GM18502 (cell line): ENCODE data around the gene DTNB.
A peak's percentile ranks its signal among the peaks of the same experiment; 100 is the strongest.

Experiments
- ATAC-seq: cut with Tn5 transposase; IDR thresholded peaks from one replicate; pipeline ENCODE4 v1.9.1; 2021; ENCODE audit warnings: mild to moderate bottlenecking; ENCODE audit not compliant: unreplicated experiment, poor library complexity

Gene DTNB

DNA sequence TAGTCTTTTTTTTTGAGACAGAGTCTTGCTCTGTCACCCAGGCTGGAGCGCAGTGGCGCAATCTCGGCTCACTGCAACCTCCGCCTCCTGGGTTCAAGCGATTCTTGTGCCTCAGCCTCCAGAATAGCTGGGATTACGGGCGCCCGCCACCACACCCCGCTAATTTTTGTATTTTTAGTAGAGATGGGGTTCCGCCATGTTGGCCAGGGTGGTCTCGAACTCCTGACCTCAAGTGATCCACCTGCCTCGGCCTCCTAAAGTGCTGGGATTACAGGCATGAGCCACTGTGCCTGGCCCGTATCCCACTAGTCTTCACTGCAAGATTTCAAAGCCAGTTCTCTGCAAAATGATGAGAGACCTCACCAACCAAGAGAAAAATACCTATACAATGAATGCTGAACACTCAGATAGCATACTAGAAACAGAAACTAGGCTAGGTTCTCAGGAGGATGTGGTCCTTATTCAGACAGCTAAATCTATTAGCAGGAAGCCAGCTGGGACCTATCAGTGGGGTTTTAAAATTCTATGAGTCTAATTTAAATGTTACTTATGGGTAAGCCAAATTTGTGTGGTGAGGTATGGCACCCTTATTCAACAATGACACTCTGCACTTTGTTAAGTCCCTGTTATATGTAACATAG, 270.1 kb downstream of the DTNB start:
- peak; percentile 69 for ATAC-seq

DNA sequence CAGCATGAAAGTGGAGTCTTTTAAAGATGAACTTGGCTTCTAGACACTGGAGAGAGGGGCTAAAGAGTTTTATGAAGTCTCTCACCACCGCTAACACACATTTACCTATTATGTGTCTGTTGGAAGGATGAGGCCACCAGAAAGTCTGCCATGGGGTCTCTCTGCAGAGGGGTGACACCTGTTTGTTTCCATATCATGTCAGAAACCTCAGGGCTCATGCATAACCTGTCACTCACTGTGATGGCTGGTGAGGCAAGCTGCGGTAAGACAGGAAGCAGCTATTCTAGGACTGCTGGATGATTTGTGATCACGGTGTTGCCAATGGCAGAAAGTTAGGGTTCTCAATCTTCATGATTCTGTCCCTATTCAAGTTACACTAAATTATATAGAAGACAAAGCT, 270.9 kb downstream of the DTNB start:
- peak; percentile 49 for ATAC-seq

DNA sequence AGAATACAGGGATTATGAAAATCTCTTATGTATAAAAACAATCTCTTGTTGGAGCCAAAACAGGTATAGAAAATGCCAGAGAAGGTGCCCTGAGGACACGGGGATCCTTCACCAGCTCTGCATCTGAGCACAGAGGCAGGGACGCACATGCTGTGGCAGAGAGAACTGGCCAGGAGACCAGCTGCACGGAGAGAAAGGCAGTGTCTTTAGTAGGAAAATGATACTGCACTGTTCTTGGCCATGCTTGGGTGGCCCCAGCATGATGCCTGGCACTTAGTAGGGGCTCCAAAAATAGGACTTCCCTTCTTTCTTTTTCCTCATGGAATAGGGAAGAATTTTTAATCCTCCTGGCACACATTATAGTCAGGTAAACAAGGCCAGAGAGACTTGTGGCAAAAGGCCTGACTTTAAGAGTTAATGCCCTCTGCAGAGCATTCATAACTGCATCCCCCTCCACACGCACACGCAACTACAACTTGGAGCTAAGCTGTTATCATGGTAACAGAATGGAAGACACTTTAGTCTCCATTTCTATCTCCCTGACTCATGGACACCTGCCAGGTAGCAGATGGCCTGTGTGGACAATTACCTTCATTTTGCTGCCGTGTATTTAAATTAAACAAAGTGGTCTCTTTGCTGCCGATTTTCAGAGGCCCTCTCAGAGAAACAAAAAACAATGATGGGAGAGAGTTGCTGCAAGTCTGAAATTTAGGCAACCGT, 271.9 kb downstream of the DTNB start:
- ATAC-seq, result no peak

GRCh38 chr2:25400576-25401216, 272.7 kb downstream of the DTNB start:
- ATAC-seq, result no peak

GRCh38 chr2:25400169-25400568, 273.2 kb downstream of the DTNB start:
- ATAC-seq, result no peak

GRCh38 chr2:25398534-25398933, 274.8 kb downstream of the DTNB start:
- ATAC-seq, result no peak

DNA sequence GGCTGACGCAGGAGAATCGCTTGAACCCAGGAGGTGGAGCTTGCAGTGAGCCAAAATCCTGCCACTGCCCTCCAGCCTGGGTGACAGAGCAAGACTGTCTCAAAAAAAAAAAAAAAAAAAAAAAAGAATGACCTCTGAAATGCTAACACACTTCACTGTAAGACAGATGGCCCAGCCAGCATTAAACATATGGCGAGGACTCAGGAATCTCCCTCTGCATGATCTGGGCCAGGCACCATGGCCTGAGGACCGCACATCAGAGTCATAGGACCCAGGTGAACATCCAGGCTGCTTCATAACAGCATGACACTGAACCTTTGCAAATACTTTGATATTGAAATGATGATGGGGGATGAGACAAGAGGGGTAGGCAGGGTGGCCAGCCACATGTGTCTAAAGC, 275.6 kb downstream of the DTNB start:
- no peak for ATAC-seq

GRCh38 chr2:25389161-25389560, 284.2 kb downstream of the DTNB start:
- no peak for ATAC-seq

- ATAC-seq, result no peak
Observed at GRCh38 chr2:25388491-25388890, 284.9 kb downstream of the DTNB start.

DNA sequence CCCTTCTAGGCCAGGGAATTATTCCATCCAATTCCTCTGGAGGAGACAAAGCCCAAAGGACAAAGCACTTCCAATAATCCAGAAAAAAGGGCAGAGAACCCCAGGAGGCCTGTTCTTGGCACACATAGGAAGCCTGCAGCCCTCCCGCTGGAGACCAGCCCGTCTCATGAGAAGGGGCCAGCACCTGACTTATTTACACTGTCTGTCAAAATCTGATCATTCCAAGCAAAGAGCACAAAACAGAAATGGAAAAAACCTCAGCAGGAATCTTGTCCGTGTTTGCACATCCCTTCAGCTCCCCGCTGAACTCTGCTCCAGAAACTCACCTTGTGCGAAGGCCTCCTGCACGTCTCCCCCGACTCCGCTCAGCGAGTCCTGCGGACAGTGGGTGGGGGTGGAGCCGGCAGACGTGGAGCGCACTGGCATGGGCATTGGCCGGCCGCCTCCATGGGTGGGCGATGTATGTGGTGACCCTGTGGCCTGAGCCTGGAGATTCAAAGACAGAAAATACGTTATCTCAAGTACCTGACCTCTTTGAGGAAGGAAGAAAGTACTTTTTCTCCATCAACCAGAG, 285.4 kb downstream of the DTNB start:
- no peak for ATAC-seq

DNA sequence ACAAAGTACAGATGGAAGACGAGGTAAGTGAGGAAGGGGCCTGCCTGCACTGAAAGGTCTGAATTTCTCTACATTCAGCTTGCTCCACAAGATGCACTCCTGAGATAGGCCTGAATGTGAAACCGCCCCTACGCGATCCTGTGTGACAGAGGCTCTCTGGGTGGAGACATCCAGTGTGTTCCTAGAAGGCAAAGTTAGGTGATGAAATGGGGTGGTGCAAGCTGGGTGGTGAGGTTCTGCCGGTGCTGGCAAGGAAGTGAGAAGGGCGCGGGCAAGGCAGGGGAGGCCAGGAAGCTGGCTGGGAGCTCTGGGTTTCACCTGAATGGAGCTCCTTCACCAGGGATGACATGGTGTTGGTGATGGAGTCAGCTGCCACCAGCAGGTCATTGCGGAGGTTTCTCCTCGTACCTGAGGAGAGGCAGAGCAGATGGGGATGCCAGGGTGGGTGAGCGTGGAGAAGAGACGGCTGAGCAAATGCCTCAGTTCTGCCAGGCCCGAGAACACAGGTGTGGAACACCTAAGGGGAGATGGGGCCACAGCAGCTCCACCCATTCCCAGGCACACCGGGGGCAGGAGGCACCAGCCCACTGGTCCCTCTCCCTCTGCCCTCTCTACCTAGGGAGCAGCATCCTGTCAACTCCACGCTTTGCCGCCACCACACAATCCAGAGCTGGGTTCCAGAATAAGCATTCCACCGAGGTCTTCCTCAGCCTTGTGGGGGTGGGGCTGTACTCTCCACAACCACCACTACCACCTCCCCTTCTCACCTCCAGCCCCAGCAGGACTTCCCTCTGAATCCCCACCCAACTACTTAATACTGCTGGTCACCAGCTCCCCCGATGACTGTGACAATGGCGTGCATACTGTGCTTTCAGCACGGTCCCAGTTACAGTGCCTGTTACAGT, 286.2 kb downstream of the DTNB start:
- no peak for ATAC-seq

- no peak for ATAC-seq
Observed at GRCh38 chr2:25385910-25386309, 287.5 kb downstream of the DTNB start.

DNA sequence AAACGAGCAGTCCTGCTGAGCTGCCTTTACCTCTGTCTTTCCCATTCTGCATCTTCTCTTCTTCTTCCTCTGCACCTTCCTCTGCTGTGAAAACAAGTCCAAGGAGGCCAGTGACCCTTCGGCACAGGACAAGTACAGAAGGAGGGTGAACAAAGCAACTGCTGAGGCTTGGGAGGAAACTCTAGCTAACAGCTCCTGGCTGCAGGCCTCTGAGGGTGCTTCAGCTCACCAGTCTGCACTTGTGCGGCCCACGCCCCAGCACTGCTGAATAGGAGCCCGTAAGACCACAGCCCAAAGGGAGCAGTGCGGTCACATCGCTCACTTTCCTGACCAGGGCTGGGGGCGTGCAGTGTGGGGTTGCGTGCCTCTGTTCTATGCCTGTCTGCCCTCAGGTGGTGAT, 289.6 kb downstream of the DTNB start:
- no peak for ATAC-seq

- no peak for ATAC-seq
Observed at GRCh38 chr2:25381502-25381901, 291.9 kb downstream of the DTNB start.

DNA sequence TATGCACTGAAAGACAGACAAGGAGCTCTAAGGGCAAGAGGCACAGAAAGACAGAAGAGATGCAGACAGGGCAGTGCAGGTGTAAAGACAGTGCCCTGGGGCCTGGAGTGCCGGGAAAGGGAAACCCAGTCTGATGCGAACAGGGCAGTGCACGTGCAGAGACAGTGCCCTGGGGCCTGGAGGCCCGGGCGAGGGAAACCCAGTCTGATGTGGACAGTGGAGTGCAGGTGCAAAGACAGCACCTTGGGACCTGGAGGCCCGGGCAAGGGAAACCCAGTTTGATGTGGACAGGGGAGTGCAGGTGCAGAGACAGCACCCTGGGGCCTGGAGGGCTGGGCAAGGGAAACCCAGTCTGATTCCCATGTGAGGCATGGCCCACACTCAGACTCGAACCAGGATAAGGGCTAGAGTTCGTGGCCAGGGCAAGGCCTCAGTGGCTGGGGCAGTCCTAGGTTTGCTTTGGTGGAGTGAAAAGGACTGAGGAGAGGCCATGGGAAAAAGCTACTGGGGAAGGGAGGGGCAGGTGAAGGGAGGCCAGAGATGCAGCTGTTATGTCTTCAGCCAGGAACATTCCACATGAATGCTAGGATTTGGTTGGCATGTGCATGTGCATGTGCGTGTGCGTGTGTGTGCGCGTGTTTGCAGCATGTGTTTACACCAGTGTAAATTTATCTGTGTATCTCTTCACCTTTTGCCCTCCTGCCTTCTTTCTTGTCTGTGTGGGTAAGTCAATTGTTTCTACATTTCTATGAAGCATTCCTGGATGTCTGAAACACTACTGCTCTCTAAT, 292.6 kb downstream of the DTNB start:
- no peak for ATAC-seq

- ATAC-seq, result no peak
Observed at GRCh38 chr2:25380023-25380422, 293.4 kb downstream of the DTNB start.

- no peak for ATAC-seq
Observed at GRCh38 chr2:25379535-25379934, 293.8 kb downstream of the DTNB start.

- ATAC-seq, result no peak
Observed at GRCh38 chr2:25378731-25379490, 294.5 kb downstream of the DTNB start.
